AML-193 (cell line): ENCODE data around the gene CRYBB3.
A peak's percentile ranks its signal among the peaks of the same experiment; 100 is the strongest.
"Not testable (repeated sequence)": the region's sequence is repeated elsewhere in the genome, so short reads cannot be mapped to it uniquely, and the experiment has no call there.

Experiments
- DNase-seq, 2 experiments: peaks; one replicate each; lab custom pipeline; 2025; lab: John Stamatoyannopoulos, UW

Gene CRYBB3

DNA sequence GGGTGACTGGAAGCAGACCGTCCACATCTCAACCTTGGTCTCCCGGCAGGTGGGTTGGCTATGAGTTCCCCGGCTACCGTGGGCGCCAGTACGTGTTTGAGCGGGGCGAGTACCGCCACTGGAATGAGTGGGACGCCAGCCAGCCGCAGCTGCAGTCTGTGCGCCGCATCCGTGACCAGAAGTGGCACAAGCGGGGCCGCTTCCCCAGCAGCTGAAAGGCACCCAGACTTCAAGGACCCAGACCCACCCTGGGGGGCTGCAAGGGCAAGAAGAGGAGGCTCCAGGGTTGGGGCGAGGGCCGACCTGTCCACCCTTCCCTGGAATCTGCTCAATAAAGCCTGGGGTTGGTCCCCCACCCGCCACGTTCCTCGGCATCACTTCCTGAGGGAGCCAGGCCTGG lies 7.3 kb downstream of the CRYBB3 start:
- DNase-seq = no peak

- DNase-seq = no peak
Measured at GRCh38 chr22:25207553-25208157, 8.0 kb downstream of the CRYBB3 start.

GRCh38 chr22:25208328-25208727 lies 8.7 kb downstream of the CRYBB3 start:
- no peak for DNase-seq

- no peak for DNase-seq
Measured at GRCh38 chr22:25208743-25209505, 9.3 kb downstream of the CRYBB3 start.

GRCh38 chr22:25210793-25211192 lies 11.1 kb downstream of the CRYBB3 start:
- no peak for DNase-seq

GRCh38 chr22:25212337-25212736 lies 12.7 kb downstream of the CRYBB3 start:
- no peak for DNase-seq

DNA sequence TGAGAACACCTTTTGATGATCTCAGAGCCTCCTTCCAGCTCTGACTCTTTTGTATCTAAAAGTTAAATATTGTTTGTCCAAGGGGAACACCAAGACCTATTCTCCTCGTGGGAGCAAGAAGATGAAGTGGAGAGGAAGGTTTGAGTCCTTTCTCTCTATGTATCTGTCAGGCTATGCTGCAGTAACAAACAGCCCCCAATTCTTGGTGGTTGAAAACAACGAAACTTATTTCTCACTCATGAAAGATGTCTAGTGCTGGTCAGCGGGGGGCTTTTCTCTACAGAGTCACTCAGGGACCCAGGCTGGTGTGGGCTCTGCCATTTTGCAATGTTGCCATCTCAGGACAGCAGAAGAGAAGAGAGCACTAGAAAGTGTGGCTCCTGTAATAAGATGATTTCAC lies 13.6 kb downstream of the CRYBB3 start:
- DNase-seq = no peak

DNA sequence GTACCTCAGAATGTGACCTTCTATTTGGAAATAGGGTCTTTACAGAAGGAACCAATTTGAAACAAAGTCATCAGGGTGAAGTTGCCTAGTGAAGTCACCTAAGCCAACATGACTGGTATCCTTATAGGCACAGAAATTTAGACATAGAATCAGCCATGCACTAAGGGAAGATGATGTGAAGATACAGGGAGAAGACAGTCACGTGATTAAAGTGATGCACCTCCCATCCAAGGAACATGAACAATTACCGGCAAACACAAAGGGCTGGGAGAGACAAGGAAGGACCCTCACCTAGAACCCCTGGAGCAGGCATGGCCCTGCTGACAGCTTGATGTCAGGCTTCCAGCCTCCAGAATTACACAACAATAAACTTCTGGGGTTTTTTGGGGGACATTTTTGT lies 16.6 kb downstream of the CRYBB3 start:
- DNase-seq = no peak

DNA sequence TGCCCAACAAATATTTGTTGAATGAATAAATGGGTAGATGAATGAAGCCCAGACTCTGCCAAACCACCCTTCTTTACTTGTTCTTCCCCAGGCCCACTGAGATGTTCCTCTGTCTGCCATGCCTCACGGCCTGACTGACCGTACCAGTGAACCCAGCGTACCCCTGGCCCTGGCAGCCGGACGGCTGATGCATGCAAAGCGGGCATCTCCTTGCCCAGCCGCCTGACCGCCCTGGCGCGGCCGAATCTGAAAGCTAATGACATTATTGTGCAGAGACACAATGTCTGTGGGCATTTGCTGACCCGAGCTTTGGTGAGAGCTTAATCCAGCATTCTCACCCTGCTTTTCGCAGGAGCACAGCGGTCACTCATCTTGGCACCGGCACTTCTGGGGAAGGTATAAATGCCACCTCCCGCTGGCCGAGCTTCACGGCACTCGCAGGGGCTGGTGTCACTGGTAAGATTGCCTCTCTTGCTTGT lies 19.6 kb downstream of the CRYBB3 start, which contains the start of gene CRYBB2:
CRYBB2 (plus strand) TSS at position 429 of the 479 bp plus-strand sequence. CDS start 1,791 bp downstream, outside the sequence.
- DNase-seq = no peak

DNA sequence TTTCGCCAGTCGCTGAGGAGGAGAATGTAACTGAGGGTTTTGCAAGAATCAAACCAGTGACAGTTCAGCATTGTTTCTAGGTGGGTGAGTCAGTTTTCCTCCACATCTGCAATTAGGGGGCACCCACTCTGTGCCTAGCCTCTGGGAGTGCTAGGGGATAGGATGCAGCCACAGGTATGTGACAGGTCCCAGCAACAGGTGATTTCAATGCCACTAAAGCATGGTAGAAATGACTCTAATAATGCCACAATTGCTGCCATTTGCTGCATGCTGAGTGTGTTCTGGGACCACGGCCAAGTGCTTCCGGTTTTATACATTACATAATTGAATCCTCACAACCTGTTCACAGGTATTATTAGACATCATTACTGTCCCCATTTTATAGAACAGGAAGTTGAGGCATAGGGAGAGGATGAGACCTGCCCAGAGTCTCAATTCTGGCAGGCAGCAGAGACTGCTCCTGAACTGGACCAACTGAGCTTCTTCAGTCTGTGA lies 20.3 kb downstream of the CRYBB3 start:
- no peak for DNase-seq

DNA sequence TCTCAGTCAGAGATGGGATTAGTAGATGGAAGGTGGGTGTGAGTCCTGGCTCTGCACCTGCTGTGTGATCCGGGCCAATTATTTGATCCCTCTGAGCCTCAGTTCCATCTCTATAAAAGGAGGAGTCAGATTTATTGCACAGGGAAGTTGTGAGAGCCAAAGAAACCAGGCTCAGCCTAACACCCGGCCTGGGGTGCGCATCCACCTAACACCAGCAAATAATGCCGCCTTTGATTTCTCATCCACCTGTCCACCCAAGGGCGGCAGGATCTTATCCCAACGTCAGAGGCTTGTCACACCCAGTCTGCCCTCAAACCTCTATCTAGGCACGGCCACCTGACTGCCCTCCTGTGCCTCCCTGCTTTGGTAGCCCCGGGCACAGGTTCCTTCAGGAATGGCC lies 22.1 kb downstream of the CRYBB3 start:
- no peak for DNase-seq

GRCh38 chr22:25223269-25223850 lies 23.7 kb downstream of the CRYBB3 start:
- DNase-seq = no peak

GRCh38 chr22:25228822-25229221 lies 29.2 kb downstream of the CRYBB3 start:
- DNase-seq = no peak

DNA sequence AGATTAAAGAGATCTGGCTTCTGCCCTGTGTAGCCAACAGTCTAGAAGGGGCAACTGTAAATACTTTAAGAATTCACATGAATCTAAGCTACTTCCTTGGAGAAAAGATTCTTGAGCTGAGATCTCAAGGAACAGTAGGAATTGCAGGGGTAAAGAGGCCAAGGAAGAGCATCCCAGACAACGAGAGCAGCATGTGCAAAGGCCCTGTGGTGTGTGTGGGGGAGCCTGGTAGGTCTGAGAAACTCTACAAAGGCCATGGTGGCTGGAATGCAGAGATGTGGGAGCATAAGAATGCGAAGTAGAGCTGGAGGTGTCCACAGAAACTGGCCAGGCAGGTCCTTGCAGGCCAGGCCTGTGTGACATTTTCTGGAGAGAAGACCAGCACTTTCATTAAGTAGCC lies 31.1 kb downstream of the CRYBB3 start:
- not testable (repeated sequence) for DNase-seq

- DNase-seq = no peak
Measured at GRCh38 chr22:25232301-25232700, 32.6 kb downstream of the CRYBB3 start.

- DNase-seq = not testable (repeated sequence)
Measured at GRCh38 chr22:25233706-25234105, 34.0 kb downstream of the CRYBB3 start.

DNA sequence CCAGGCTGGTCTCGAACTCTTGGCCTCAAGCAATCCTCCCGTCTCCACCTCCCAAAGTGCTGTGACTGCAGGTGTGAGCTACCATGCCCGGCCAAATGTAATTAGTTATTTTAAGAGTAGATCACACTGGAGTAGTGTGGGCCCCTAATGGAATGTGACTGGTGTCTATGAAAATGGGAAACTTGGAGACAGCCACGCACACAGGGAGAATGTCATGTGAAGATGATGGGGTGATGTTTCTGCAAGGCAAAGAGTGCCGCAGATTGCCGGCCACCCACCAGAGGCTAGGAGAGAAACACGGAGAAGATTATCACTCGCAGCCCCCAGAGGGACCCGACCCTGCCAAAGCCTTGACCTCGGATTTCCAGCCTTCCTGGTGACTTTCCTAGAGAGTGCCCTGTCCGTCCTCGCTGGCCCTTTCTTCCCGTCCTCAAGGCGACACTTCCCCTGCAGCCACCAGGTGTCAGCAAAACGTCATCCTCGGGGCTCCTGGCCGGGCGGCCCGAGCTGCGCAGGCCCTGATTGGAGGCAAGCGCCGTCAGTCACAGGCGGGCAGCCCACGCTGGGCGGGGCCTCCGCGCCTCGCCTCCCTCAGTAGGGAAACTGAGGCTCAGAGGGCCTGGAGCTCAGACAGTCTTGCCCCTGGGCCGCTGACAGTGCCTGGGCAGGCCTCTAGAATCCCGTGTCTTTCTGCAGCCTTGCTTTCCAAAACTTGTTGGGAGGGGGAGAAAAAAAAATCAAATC lies 36.1 kb downstream of the CRYBB3 start:
- DNase-seq = peak; percentile 16 to 17

- no peak for DNase-seq
Measured at GRCh38 chr22:25236417-25236816, 36.8 kb downstream of the CRYBB3 start.

GRCh38 chr22:25237503-25237902 lies 37.8 kb downstream of the CRYBB3 start:
- DNase-seq = no peak

GRCh38 chr22:25238058-25238457 lies 38.4 kb downstream of the CRYBB3 start:
- not testable (repeated sequence) for DNase-seq

GRCh38 chr22:25255169-25255568 lies 55.5 kb downstream of the CRYBB3 start:
- not testable (repeated sequence) for DNase-seq
